Measurements from ENCODE around the gene TULP4.

TULP4 gene, protein sequence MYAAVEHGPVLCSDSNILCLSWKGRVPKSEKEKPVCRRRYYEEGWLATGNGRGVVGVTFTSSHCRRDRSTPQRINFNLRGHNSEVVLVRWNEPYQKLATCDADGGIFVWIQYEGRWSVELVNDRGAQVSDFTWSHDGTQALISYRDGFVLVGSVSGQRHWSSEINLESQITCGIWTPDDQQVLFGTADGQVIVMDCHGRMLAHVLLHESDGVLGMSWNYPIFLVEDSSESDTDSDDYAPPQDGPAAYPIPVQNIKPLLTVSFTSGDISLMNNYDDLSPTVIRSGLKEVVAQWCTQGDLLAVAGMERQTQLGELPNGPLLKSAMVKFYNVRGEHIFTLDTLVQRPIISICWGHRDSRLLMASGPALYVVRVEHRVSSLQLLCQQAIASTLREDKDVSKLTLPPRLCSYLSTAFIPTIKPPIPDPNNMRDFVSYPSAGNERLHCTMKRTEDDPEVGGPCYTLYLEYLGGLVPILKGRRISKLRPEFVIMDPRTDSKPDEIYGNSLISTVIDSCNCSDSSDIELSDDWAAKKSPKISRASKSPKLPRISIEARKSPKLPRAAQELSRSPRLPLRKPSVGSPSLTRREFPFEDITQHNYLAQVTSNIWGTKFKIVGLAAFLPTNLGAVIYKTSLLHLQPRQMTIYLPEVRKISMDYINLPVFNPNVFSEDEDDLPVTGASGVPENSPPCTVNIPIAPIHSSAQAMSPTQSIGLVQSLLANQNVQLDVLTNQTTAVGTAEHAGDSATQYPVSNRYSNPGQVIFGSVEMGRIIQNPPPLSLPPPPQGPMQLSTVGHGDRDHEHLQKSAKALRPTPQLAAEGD (N-terminal part only)

GRCh38 chr6:158312165-158312564 lies at the start of gene TULP4:
Gene TULP4, plus strand, starts transcription at chr6:158312465. Its CDS starts 1,552 bp downstream, at chr6:158314017.
- no peak for DNase-seq

- DNase-seq = no peak
These were observed 49.5 kb upstream of the TULP4 start for GRCh38 chr6:158262755-158263154.

DNA sequence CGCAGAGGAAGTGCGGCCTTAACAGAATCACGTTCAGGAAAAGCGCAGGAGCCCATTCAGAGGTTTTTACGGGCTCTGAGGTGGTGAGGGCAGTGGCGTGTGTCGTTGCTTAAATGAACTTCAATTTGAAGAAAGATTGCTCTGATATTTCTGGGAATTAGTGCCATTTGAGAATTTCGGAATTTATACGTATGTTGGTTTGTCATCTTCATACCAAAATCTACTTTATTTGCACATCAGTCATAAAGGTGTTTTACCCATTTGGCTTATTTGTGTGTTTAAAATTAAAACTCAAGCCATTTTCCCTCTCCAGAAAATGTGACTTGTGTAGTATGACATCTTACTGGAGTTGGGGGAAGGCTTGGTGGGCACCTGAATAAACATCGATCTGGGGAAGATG lies 48.1 kb upstream of the TULP4 start:
- DNase-seq = no peak

GRCh38 chr6:158266131-158266530 lies 46.1 kb upstream of the TULP4 start:
- DNase-seq = no peak

GRCh38 chr6:158268361-158269147 lies 43.7 kb upstream of the TULP4 start:
- DNase-seq = no peak

DNA sequence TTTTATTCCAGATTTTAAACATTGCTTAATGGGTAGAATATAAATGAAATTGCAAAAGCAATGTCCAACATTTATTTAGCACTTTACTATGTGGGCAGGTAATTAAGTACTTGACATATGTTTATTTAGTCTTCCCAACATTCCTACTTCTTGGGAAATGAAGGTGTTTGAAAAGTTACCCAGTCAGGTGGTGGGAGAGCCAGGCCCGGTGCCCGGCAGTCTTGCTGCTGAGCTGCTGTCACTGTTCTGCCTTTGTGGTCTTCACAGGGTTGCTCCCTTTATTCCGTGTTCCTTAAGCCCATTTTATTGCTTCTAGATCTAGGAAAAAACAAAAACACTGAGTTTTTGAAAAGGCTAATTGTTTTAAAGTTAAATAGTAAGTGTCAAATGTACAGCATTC lies 42.6 kb upstream of the TULP4 start:
- no peak for DNase-seq

GRCh38 chr6:158270389-158271127 lies 41.7 kb upstream of the TULP4 start:
- DNase-seq = no peak

GRCh38 chr6:158272324-158272723 lies 39.9 kb upstream of the TULP4 start:
- DNase-seq = no peak

DNA sequence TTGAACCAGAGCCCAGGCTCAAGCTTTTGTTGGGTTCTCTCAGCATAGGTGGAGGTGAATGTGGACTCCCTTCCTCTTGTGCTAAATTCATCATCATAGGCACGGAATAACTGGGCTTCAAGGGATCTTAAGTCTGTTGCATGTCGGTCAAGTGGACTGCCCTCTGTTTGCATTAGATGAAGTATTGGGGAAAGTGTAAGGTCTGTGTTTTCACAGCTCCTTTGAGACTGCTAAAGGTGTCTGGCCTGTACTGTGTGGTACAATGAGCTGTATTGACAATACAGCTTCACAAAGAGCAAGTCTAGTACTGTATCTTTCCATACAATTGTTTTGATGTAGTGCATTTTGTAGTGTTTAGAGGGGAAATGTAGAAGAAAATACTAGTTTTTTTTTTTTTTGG lies 34.3 kb upstream of the TULP4 start:
- no peak for DNase-seq

- DNase-seq = no peak
These were observed 32.6 kb upstream of the TULP4 start for GRCh38 chr6:158279615-158280014.

- DNase-seq = no peak
These were observed 28.8 kb upstream of the TULP4 start for GRCh38 chr6:158283304-158283980.

DNA sequence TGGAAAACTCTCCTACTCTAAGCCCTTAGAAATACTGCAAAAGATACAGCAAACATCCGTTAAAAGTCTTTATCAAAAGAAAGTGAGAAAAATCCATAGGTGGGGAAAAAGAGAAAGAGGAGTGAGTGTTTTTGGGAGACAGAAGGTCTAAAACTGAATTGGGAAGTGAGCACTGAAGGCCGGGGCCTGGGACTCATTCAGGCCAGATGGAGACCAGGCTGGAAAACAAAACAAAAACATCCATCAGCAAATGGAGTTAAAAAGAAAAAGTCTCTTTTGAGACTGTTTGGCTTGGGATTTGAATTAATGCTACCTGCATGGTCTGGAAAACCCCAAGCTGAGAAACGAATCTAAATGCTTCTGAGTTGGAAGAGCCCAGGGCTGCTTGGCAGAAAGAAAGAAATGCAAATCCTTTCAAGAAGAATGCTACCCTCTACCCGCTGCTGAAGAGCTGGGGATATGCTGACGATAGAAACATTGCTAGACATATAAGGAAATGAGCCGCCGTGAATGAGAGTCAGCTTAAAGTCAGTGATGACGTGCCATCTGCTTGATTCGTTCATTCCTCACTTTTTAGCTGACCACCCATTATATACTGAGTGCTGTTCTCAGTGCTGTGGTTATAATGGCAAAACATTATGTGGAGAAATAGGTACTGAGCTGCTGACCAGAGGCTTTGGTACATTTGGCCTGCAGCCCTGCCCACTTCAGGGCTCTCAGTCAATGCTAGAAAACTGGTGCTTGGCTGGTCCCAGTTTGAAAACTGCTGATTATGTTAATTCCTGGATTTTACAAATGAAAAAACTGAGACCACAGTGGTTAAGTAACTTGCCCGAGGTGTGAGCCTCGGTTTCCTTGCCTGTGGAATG lies 28.0 kb upstream of the TULP4 start:
- no peak for DNase-seq

DNA sequence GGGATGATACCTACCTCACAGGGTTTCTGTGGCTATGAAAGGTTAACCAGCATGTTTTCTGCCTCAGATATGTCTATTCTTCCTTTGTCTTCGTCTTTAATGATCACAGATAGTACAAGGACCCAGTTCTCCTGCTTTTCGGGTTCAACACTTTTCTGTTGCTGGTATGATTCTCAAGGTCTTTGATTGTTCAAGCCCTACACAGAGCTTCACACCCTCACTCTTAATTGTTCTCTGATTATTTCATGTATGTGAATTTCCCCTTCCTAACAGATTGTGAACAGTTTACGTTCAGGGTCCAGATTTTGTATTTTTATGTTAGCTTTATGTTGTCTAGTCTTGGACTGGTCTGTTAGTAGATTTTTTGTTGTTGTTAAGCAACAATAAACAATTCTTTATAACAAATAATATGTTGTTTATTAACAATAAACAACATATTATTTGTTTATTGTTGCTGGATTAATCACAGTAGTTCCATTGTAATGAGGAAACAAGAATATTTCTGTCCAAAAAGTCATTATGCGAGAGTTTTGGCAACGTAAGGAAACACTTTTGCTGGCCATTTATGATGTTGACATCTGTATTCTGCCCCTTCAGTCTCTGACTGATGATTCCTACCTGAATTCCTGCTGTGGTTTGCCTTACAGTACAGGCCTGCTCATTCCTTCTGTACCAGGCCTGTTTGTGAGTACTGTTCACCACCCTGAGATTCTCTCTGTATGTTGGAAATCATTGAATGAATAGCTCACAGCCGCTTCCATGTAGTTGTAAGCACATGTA lies 27.2 kb upstream of the TULP4 start:
- DNase-seq = no peak

DNA sequence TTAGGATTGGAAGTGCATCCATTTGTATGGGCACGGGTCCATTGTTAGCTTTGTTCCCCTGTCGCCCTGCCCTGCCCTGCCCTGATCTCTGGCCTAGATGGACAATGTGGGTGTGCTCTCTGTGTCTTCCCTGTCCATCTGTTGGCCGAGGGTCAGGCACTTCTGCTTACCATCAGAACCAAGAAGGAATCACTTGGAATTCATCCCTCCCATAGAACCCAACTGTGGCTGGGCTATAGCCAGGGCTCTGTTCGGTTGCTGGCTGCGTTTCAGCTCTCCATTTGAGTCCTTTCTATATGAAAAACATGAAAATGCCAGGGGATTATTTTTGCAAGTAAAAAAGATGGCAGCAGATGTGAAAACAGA lies 26.6 kb upstream of the TULP4 start:
- no peak for DNase-seq

DNA sequence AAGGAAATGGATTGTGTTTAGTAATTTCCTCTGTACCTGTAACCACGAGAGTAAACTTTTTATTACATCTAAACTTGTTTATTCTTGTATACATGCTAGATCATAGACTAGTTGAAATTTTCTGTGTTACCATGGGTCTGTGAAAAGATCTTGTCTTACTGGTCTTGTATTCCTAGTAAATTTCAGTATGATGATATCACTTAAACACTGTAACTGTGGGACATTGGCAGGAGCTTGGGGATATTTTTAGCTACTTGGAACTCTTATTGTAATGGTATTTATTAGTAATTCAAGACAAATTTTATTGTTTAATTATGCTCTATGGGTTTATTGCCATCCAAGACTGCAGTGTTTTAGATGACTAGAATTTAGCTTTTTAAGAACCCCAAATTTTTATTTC lies 25.9 kb upstream of the TULP4 start:
- DNase-seq = peak; percentile 55

GRCh38 chr6:158287047-158287446 lies 25.2 kb upstream of the TULP4 start:
- DNase-seq = no peak

- no peak for DNase-seq
These were observed 22.2 kb upstream of the TULP4 start for GRCh38 chr6:158290040-158290439.

- no peak for DNase-seq
These were observed 21.6 kb upstream of the TULP4 start for GRCh38 chr6:158290659-158291058.

DNA sequence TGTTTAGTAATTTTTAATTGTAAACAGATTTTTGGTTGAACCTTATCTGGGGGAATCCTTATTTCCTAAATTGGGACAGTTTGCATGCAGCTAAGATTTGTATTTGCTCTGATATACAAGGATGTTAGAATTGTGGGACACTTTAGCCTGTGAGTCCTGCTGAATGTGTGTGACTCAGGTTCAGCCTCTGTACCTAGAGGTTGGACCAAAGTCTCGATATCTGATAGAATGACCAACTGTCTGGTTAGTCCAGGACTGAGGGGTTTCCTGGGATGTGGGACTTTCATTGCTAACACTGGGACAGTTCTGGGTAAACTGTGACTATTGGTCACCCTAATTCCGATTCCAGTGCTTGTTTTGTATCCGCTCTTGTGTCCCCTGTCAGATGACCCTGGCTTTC lies 20.2 kb upstream of the TULP4 start:
- no peak for DNase-seq

GRCh38 chr6:158293122-158293521 lies 19.1 kb upstream of the TULP4 start:
- DNase-seq = no peak
